Trophoblast cell (in vitro differentiated cells and primary cell): ENCODE data around the gene TSPAN3.

Source experiments
- DNase-seq, 2 donors: peaks; one replicate each; pipeline ENCODE4 v3.0.0-alpha.2; 2016
- H2AFZ ChIP-seq: 2 replicates; pipeline ENCODE4 v1.6.1; 2013; ENCODE audit warnings: low read length, moderate library complexity, mild to moderate bottlenecking; ENCODE audit not compliant: insufficient read depth, poor library complexity
- H2AK5ac ChIP-seq: 2 replicates; pipeline ENCODE4 v1.6.1; 2013; ENCODE audit warnings: mild to moderate bottlenecking, low read length
- H2BK120ac ChIP-seq: 2 replicates; pipeline ENCODE4 v1.6.1; 2013; ENCODE audit warnings: low read length, mild to moderate bottlenecking, moderate library complexity; ENCODE audit not compliant: insufficient read depth, poor library complexity
- H2BK12ac ChIP-seq: 2 replicates; pipeline ENCODE4 v1.6.1; 2013; ENCODE audit warnings: mild to moderate bottlenecking, low read length, moderate library complexity
- H2BK5ac ChIP-seq: 2 replicates; pipeline ENCODE4 v1.6.1; 2013; ENCODE audit warnings: low read length, low read depth, moderate library complexity, mild to moderate bottlenecking; ENCODE audit not compliant: poor library complexity
- H3K14ac ChIP-seq: 2 replicates; pipeline ENCODE4 v1.6.1; 2013; ENCODE audit warnings: mild to moderate bottlenecking, low read length
- H3K18ac ChIP-seq: 2 replicates; pipeline ENCODE4 v1.6.1; 2013; ENCODE audit warnings: mild to moderate bottlenecking, low read length
- H3K23ac ChIP-seq: 2 replicates; pipeline ENCODE4 v1.6.1; 2013; ENCODE audit warnings: low read length
- H3K27ac ChIP-seq: 2 replicates; pipeline ENCODE4 v1.5.1; 2013; ENCODE audit warnings: low read depth, mild to moderate bottlenecking, inconsistent platforms, low read length, moderate library complexity
- H3K27me3 ChIP-seq: 2 replicates; pipeline ENCODE4 v1.6.1; 2013; ENCODE audit warnings: inconsistent platforms, mild to moderate bottlenecking, low read length, moderate library complexity; ENCODE audit not compliant: insufficient read depth
- H3K36me3 ChIP-seq, 2 experiments: 1 replicate in 1 of 2; 2 replicates in 1 of 2; pipeline ENCODE4 v1.6.1; 2013; ENCODE audit warnings: low read length in 2 of 2, mild to moderate bottlenecking in 2 of 2, moderate library complexity in 1 of 2; ENCODE audit not compliant: insufficient read depth in 2 of 2, control insufficient read depth in 1 of 2
- H3K4ac ChIP-seq: 2 replicates; pipeline ENCODE4 v1.6.1; 2013; ENCODE audit warnings: low read depth, mild to moderate bottlenecking, low read length, moderate library complexity
- H3K4me1 ChIP-seq, 2 experiments: 1 replicate in 1 of 2; 2 replicates in 1 of 2; pipeline ENCODE4 v1.6.1; 2013; ENCODE audit warnings: low read length in 2 of 2, mild to moderate bottlenecking in 2 of 2, moderate library complexity in 1 of 2; ENCODE audit not compliant: insufficient read depth in 2 of 2, control insufficient read depth in 1 of 2
- H3K4me2 ChIP-seq: 2 replicates; pipeline ENCODE4 v1.6.1; 2013; ENCODE audit warnings: inconsistent platforms, mild to moderate bottlenecking, low read length, moderate library complexity
- H3K4me3 ChIP-seq: 2 replicates; pipeline ENCODE4 v1.5.1; 2013; ENCODE audit warnings: mild to moderate bottlenecking, low read depth, low read length, inconsistent platforms
- H3K79me1 ChIP-seq: one replicate; pipeline ENCODE4 v1.6.1; 2013; ENCODE audit warnings: low read length
- H3K79me2 ChIP-seq: 2 replicates; pipeline ENCODE4 v1.6.1; 2013; ENCODE audit warnings: low read length, mild to moderate bottlenecking; ENCODE audit not compliant: control insufficient read depth, insufficient read depth, poor library complexity
- H3K9ac ChIP-seq: 2 replicates; pipeline ENCODE4 v1.6.1; 2013; ENCODE audit warnings: mild to moderate bottlenecking, low read length
- H3K9me3 ChIP-seq: 2 replicates; pipeline ENCODE4 v1.6.1; 2013; ENCODE audit warnings: low read depth, mild to moderate bottlenecking, control low read depth, inconsistent platforms, low read length; ENCODE audit not compliant: insufficient read depth
- H4K12ac ChIP-seq: 2 replicates; pipeline ENCODE4 v1.6.1; 2013; ENCODE audit warnings: low read depth, mild to moderate bottlenecking, low read length, moderate library complexity
- H4K8ac ChIP-seq: 2 replicates; pipeline ENCODE4 v1.6.1; 2013; ENCODE audit warnings: low read depth, mild to moderate bottlenecking, low read length, moderate library complexity
- H4K91ac ChIP-seq: one replicate; pipeline ENCODE4 v1.6.1; 2013; ENCODE audit warnings: low read depth, mild to moderate bottlenecking, low read length, moderate library complexity
- WGBS: extraction: QIAGEN DNeasy Blood & Tissue Kit; methylation state at CpG from one replicate; pipeline ENCODE4 v1.1.7; 2013; ENCODE audit warnings: missing lambda C conversion rate; ENCODE audit not compliant: insufficient read length, insufficient coverage; ENCODE audit errors: extremely low coverage; 5-methylcytosine and 5-hydroxymethylcytosine counted together

The TSPAN3 gene

DNA sequence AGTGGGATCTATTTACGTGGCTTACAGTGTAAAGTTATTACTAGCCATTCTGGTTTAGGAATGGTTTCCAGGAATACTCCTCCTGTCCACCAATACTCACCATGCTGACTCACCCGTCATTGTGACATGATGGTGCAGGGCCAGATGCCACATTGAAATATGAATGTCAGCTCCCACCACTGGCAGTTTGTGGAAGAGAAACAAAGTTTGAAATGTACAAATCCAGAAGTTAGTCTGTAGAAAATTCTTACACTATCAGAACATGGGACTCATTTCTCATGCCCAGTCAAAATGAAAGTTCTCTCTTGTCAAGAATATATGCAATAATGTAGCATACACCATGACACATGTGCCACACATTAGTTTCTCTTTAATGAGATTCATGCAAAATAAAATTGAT, 14.4 kb upstream of the TSPAN3 start:
- DNase-seq: peak; percentile 33 to 64
- Histone ChIP-seq H2BK120ac (no peak overlapping the region), H2BK12ac (no peak overlapping the region), H3K18ac (no peak overlapping the region), H3K36me3 (no peaks in the 10 kb centered on the region), H4K12ac (no peak overlapping the region), H3K9ac (no peak overlapping the region), H3K14ac (no peak overlapping the region), H3K4me2 (no peak overlapping the region), H3K27me3 (no peaks in the 10 kb centered on the region), H3K79me2 (no peaks in the 10 kb centered on the region), H3K4me1 (no peaks in the 10 kb centered on the region), H4K91ac (no peak overlapping the region), H3K23ac (no peak overlapping the region), H2AFZ (no peak overlapping the region), H2AK5ac (no peak overlapping the region), H3K79me1 (no peaks in the 10 kb centered on the region), H4K8ac (no peak overlapping the region), H3K4ac (no peak overlapping the region), H3K27ac (no peak overlapping the region), H3K4me3 (no peak overlapping the region), H3K9me3 (no peaks in the 10 kb centered on the region), H2BK5ac (no peak overlapping the region)
- WGBS: no CpG with 5 or more reads among the region's 2 CpGs

DNA sequence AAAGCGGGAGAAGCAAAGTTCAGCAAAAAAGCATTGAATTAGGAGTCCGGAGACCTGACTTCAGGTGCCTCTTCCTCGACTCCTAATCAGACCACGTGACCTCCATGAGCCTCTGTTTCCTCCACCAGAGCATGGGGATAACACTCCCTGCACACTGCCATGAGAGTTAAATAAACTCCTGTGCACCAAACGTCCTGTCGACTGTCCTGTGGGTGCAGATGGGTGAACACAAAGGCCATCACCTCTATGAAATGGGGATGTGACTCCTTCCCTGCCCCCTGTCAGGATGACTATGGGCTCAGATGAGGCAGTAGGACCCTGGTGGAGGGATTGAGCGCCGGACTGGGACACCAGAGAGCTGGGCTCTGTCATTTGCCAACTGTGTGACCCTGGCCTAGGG, 13.5 kb upstream of the TSPAN3 start:
- Histone ChIP-seq H3K4me3 (no peak overlapping the region), H3K36me3 (no peaks in the 10 kb centered on the region), H3K14ac (no peak overlapping the region)

DNA sequence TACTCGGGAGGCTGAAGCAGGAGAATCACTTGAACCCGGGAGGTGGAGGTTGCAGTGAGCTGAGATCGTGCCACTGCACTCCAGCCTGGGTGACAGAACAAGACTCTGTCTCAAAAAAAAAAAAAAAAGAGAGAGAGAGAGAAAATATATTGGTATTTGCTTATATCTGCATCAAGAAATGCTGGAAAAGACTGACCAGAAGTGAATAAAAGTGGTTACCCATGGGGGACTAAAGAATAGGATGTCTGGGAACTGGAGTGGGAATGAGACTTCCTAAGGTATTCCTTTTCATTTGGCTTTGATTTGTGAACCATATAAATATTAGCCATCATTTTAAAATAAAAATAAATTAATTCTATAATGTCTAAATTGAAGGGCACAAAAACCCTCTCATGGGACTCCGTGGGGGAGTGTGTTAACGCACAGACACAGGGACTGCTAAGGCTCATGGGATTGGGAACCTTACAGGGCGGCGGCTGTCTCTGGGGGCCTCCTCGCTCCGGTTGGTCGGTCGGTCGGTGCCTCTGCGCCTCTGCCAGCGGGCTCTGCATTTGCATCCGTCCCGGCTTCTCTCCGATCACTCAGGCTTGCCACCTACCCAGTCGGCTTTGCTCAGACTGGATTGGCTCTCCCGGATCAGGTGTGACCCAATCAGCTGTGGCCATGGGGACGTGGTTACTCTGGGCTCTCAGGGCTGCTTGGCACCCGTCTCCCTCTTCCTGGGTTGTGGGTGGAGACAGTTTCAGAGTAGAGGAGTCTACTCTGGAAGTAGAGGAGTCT, 12.7 kb upstream of the TSPAN3 start:
- Histone ChIP-seq H4K8ac (no peak overlapping the region), H3K9me3 (no peaks in the 10 kb centered on the region), H2AK5ac (no peak overlapping the region), H3K23ac (no peak overlapping the region), H4K91ac (no peak overlapping the region), H4K12ac (no peak overlapping the region), H3K9ac (no peak overlapping the region), H3K4me1 (no peaks in the 10 kb centered on the region), H3K4me2 (peak overlapping the region; percentile 47), H3K79me1 (no peaks in the 10 kb centered on the region), H3K18ac (no peak overlapping the region), H3K79me2 (no peaks in the 10 kb centered on the region), H2BK120ac (no peak overlapping the region), H3K4ac (no peak overlapping the region), H3K27me3 (no peaks in the 10 kb centered on the region), H3K14ac (no peak overlapping the region), H2AFZ (peak overlapping the region; percentile 57), H2BK5ac (no peak overlapping the region), H3K4me3 (no peak overlapping the region), H2BK12ac (no peak overlapping the region), H3K27ac (no peak overlapping the region), H3K36me3 (no peaks in the 10 kb centered on the region)
- peak; percentile 34 to 67 for DNase-seq
- WGBS: no CpG with 5 or more reads among the region's 21 CpGs

More for the DNA sequence above, 13.5 kb upstream of the TSPAN3 start:
- no peak overlapping the region for H3K27ac ChIP-seq
- H3K23ac ChIP-seq: no peak overlapping the region
- no peaks in the 10 kb centered on the region for H3K27me3 ChIP-seq
- H3K79me2 ChIP-seq: no peaks in the 10 kb centered on the region
- no peaks in the 10 kb centered on the region for H3K9me3 ChIP-seq
- no peak overlapping the region for H2BK12ac ChIP-seq
- H3K79me1 ChIP-seq: no peaks in the 10 kb centered on the region
- H4K91ac ChIP-seq: no peak overlapping the region
- H3K4me1 ChIP-seq: no peaks in the 10 kb centered on the region
- no peak overlapping the region for H3K4me2 ChIP-seq
- no peak overlapping the region for H2AFZ ChIP-seq
- no peak overlapping the region for H2BK120ac ChIP-seq
- DNase-seq: no peak
- no CpG with 5 or more reads among the region's 8 CpGs for WGBS
- H4K12ac ChIP-seq: no peak overlapping the region
- no peak overlapping the region for H2BK5ac ChIP-seq
- no peak overlapping the region for H4K8ac ChIP-seq
- H3K4ac ChIP-seq: no peak overlapping the region
- no peak overlapping the region for H3K18ac ChIP-seq
- H2AK5ac ChIP-seq: no peak overlapping the region
- H3K9ac ChIP-seq: no peak overlapping the region

DNA sequence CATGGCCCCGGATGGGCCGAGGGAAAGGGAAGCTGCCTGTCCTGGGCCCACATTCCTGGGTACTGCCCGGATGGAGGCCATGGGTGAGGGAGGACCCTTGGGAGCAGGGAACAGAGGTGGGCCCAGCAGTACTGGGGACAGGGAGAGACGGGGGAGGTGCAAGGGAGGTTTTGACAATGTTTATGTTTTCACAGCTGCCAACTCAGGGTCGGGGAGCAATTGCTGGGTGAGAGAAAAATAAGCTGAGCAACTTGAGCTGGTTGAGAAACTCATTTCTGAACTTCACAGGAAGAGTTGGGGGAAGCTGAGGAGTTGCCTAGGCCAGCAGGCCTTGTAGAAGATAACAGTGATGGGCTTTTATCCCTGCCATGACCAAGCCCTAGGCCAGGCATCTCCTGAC, 11.1 kb upstream of the TSPAN3 start:
- no peak overlapping the region for H3K9ac ChIP-seq
- H2BK120ac ChIP-seq: no peak overlapping the region
- H3K4me2 ChIP-seq: no peak overlapping the region
- no peaks in the 10 kb centered on the region for H3K27me3 ChIP-seq
- no CpG with 5 or more reads among the region's 5 CpGs for WGBS
- H2AFZ ChIP-seq: no peak overlapping the region
- no peak overlapping the region for H3K14ac ChIP-seq
- no peak overlapping the region for H2BK5ac ChIP-seq
- no peak overlapping the region for H3K18ac ChIP-seq
- H4K91ac ChIP-seq: no peak overlapping the region
- H4K8ac ChIP-seq: no peak overlapping the region
- H3K36me3 ChIP-seq: no peaks in the 10 kb centered on the region
- no peak overlapping the region for H3K4ac ChIP-seq
- H3K9me3 ChIP-seq: no peaks in the 10 kb centered on the region
- no peak overlapping the region for H2AK5ac ChIP-seq
- no peaks in the 10 kb centered on the region for H3K4me1 ChIP-seq
- no peaks in the 10 kb centered on the region for H3K79me1 ChIP-seq
- H3K27ac ChIP-seq: no peak overlapping the region
- H3K4me3 ChIP-seq: no peak overlapping the region
- H2BK12ac ChIP-seq: no peak overlapping the region
- no peak for DNase-seq
- no peaks in the 10 kb centered on the region for H3K79me2 ChIP-seq
- H4K12ac ChIP-seq: no peak overlapping the region
- no peak overlapping the region for H3K23ac ChIP-seq
